Fibroblast of lung (primary cell): Measurements from ENCODE around the gene VPS13C. TPM values are rescaled to one million over a fixed set of nuclear protein-coding genes. Genes with fewer than 3 reads are reported as not detected.

Source experiments
- DNase-seq, 2 donors: peaks; one replicate each; pipeline versions ENCODE4 v3.0.0 to v3.0.0-alpha.2; 2010; ENCODE audit warnings: low read depth in 2 of 2
- H2AFZ ChIP-seq: 2 replicates; pipeline ENCODE4 v1.5.1; 2012; ENCODE audit warnings: low read length, control low read depth, inconsistent platforms
- H3K27ac ChIP-seq: 2 replicates; pipeline ENCODE4 v1.5.1; 2011; ENCODE audit warnings: low read length, control low read depth; ENCODE audit not compliant: insufficient read depth
- H3K27me3 ChIP-seq: 2 replicates; pipeline ENCODE4 v1.5.1; 2011; ENCODE audit warnings: mild to moderate bottlenecking, low read length; ENCODE audit not compliant: control insufficient read depth, insufficient read depth
- H3K36me3 ChIP-seq: 2 replicates; pipeline ENCODE4 v1.5.1; 2011; ENCODE audit warnings: low read length; ENCODE audit not compliant: control insufficient read depth, insufficient read depth
- H3K4me1 ChIP-seq: 2 replicates; pipeline ENCODE4 v1.5.1; 2011; ENCODE audit warnings: low read length; ENCODE audit not compliant: control insufficient read depth, insufficient read depth; ENCODE audit errors: extremely low read depth
- H3K4me2 ChIP-seq: 2 replicates; pipeline ENCODE4 v1.5.1; 2011; ENCODE audit warnings: low read length, control low read depth; ENCODE audit not compliant: insufficient read depth; ENCODE audit errors: extremely low read depth
- H3K4me3 ChIP-seq, 4 experiments: fragments of 200-600 bp in 1 of 4; sonication (generic) in 1 of 4; replicated peaks in 1 of 4; 2 replicates each; pipeline ENCODE4 v1.5.1; 2011 to 2016; ENCODE audit warnings: low read length in 4 of 4, low read depth in 3 of 4, mild to moderate bottlenecking in 3 of 4, control low read depth in 2 of 4, inconsistent platforms in 1 of 4, mixed read lengths in 1 of 4; ENCODE audit not compliant: insufficient read depth in 1 of 4; ENCODE audit errors: control extremely low read depth in 1 of 4
- H3K79me2 ChIP-seq: 2 replicates; pipeline ENCODE4 v1.5.1; 2012; ENCODE audit warnings: mild to moderate bottlenecking, low read length, inconsistent platforms; ENCODE audit not compliant: control insufficient read depth, insufficient read depth
- H3K9ac ChIP-seq: 2 replicates; pipeline ENCODE4 v1.5.1; 2011; ENCODE audit warnings: mild to moderate bottlenecking, low read length, control low read depth; ENCODE audit not compliant: insufficient read depth
- H3K9me3 ChIP-seq: 2 replicates; pipeline ENCODE4 v1.5.1; 2012; ENCODE audit warnings: low read depth, low read length; ENCODE audit not compliant: control insufficient read depth, insufficient read depth
- H4K20me1 ChIP-seq: 2 replicates; pipeline ENCODE4 v1.5.1; 2011; ENCODE audit warnings: low read length; ENCODE audit not compliant: control insufficient read depth, insufficient read depth; ENCODE audit errors: extremely low read depth
- EZH2 ChIP-seq: IDR thresholded peaks from 2 replicates; pipeline ENCODE4 v1.5.1; 2012; ENCODE audit warnings: low read length, control low read depth, mild to moderate bottlenecking; ENCODE audit errors: missing control alignments
- polyA plus RNA-seq, 2 donors: library from polyadenylated mRNA; depleted of rRNA in 1 of 2; stranded (reverse) in 1 of 2; unstranded in 1 of 2; fragments of >200 nt; gene quantifications; 2 replicates each; pipeline ENCODE4 v1.2.1, GENCODE V29; 2011 to 2012; ENCODE audit warnings: missing spikeins in 1 of 2
- total RNA-seq: library from RNA; depleted of rRNA; stranded (reverse); fragments of >200 nt; gene quantifications from 2 replicates; pipeline ENCODE4 v1.2.1, GENCODE V29; 2014
- TF ChIP-seq, protein P1 (sequence below), 2 donors: IDR thresholded peaks in 1 of 2; conservative IDR thresholded peaks in 1 of 2; 1 replicate in 1 of 2; 2 replicates in 1 of 2; pipeline ENCODE4 v1.5.1; 2011 to 2012; ENCODE audit warnings: low read length in 2 of 2, control low read depth in 1 of 2, inconsistent platforms in 1 of 2, low read depth in 1 of 2, mild to moderate bottlenecking in 1 of 2

Gene VPS13C
- total and polyA plus RNA-seq, 2 donors (not counting 1 experiment from before 2014, with no cell fraction given): 19.6 to 82.7 TPM

GRCh38 chr15:62047282-62047827 is 12.9 kb downstream of the VPS13C start:
- Histone ChIP-seq H3K4me2 (no peak overlapping the region), H3K4me3 (no peak overlapping the region), H3K27me3 (no peaks in the 10 kb centered on the region), H4K20me1 (no peaks in the 10 kb centered on the region), H3K27ac (no peak overlapping the region), H3K4me1 (no peaks in the 10 kb centered on the region), H3K79me2 (peaks cover 5% of the 10 kb centered on the region), H3K9me3 (no peaks in the 10 kb centered on the region), H3K9ac (no peak overlapping the region), H3K36me3 (no peaks in the 10 kb centered on the region), H2AFZ (no peak overlapping the region)
- TF ChIP-seq, protein P1, sequence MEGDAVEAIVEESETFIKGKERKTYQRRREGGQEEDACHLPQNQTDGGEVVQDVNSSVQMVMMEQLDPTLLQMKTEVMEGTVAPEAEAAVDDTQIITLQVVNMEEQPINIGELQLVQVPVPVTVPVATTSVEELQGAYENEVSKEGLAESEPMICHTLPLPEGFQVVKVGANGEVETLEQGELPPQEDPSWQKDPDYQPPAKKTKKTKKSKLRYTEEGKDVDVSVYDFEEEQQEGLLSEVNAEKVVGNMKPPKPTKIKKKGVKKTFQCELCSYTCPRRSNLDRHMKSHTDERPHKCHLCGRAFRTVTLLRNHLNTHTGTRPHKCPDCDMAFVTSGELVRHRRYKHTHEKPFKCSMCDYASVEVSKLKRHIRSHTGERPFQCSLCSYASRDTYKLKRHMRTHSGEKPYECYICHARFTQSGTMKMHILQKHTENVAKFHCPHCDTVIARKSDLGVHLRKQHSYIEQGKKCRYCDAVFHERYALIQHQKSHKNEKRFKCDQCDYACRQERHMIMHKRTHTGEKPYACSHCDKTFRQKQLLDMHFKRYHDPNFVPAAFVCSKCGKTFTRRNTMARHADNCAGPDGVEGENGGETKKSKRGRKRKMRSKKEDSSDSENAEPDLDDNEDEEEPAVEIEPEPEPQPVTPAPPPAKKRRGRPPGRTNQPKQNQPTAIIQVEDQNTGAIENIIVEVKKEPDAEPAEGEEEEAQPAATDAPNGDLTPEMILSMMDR (conservative IDR thresholded peaks at IDR 0.05 in 1 of 2, IDR thresholded peaks at IDR 0.05 in 1 of 2; ENCODE audit: low read depth in 1 of 2, low read length in 2 of 2): no peak
- no peak for TF ChIP-seq EZH2
- no peak for DNase-seq

DNA sequence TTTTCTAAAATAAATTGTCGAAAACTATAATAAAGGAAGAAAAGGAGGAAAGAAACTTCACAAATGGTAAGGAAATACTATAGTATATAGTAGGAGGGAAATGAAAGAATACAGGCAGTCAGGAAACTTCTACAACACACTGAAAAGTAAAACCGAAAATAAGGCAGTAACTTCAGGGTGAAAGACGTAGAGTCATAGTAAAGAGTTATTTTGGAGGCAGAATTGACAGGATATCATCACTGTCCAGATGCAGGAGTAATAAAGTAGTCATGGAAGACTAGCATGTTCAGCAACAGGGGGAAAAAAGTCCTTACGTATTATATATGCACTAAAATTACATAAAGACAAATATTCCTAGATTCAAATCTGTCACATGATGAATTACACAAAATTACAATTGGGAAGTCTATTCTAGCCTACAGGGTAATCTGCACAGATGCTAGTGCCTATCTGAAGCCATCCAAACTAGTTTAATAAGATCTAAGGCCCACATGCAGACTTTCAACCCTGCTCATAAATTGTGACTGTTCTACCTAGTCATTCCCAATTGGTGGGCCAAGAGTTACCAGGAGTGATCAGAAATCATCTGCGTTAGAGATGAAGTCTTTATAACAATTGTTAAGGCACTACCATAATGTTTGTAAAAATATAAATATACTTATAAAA is 14.0 kb downstream of the VPS13C start:
- H3K4me3 ChIP-seq: no peak overlapping the region
- no peak overlapping the region for H3K9ac ChIP-seq
- peaks cover 5% of the 10 kb centered on the region for H3K79me2 ChIP-seq
- H2AFZ ChIP-seq: no peak overlapping the region
- no peak for TF ChIP-seq EZH2
- TF ChIP-seq, protein P1 (conservative IDR thresholded peaks at IDR 0.05 in 1 of 2, IDR thresholded peaks at IDR 0.05 in 1 of 2; ENCODE audit: low read depth in 1 of 2, low read length in 2 of 2): no peak
- no peaks in the 10 kb centered on the region for H3K36me3 ChIP-seq
- no peaks in the 10 kb centered on the region for H4K20me1 ChIP-seq
- no peak overlapping the region for H3K27ac ChIP-seq
- no peak overlapping the region for H3K4me2 ChIP-seq
- H3K9me3 ChIP-seq: no peaks in the 10 kb centered on the region
- H3K4me1 ChIP-seq: no peaks in the 10 kb centered on the region
- DNase-seq: no peak
- no peaks in the 10 kb centered on the region for H3K27me3 ChIP-seq

GRCh38 chr15:62035256-62035924 is 24.9 kb downstream of the VPS13C start:
- no peaks in the 10 kb centered on the region for H3K9me3 ChIP-seq
- no peaks in the 10 kb centered on the region for H4K20me1 ChIP-seq
- H3K79me2 ChIP-seq: no peaks in the 10 kb centered on the region
- H3K9ac ChIP-seq: no peak overlapping the region
- no peaks in the 10 kb centered on the region for H3K36me3 ChIP-seq
- H2AFZ ChIP-seq: no peak overlapping the region
- no peak overlapping the region for H3K4me3 ChIP-seq
- TF ChIP-seq EZH2: no peak
- TF ChIP-seq, protein P1 (conservative IDR thresholded peaks at IDR 0.05 in 1 of 2, IDR thresholded peaks at IDR 0.05 in 1 of 2; ENCODE audit: low read depth in 1 of 2, low read length in 2 of 2): no peak
- H3K4me2 ChIP-seq: peak overlapping the region; percentile 63
- H3K4me1 ChIP-seq: peaks cover 2% of the 10 kb centered on the region
- no peak overlapping the region for H3K27ac ChIP-seq
- peak; percentile 55 to 81 for DNase-seq
- no peaks in the 10 kb centered on the region for H3K27me3 ChIP-seq
